Measurements from ENCODE around the gene PGP. TPM values are rescaled to one million over a fixed set of nuclear protein-coding genes. Genes with fewer than 3 reads are reported as not detected.

PGP gene
- total RNA-seq, 1 experiment from 2014 or later = 38.3 TPM

DNA sequence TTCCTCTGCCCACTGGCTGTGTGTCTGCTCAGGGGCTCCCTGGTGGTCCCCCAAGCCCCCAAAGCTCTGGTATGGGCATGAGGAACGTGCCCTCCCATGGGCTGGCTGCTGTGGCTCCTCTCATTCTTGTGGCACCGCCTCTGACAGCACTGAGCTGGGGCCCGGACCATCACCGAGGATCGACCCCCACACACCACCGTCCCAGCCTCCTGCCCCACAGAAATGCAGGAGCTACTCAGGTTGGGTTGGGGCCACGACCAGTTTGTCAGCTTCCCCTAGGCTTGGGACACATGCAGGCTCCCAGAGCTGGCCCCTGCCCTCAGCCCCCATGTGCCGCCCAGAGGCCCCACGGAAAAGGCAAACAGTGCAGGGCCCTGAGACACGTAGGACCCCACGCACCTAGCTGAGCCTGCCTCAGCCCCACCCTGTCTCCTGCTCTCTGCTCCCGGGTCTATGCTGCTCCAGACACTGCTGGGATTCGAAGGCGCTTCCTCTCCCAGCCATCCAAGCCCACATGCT is 15.0 kb downstream of the PGP start:
- peaks cover 67% of the 10 kb centered on the region for H3K27me3 Mint-ChIP-seq (ENCODE audit: low read depth)

More for the DNA sequence above, 15.0 kb downstream of the PGP start:
- TF ChIP-seq, protein P1, sequence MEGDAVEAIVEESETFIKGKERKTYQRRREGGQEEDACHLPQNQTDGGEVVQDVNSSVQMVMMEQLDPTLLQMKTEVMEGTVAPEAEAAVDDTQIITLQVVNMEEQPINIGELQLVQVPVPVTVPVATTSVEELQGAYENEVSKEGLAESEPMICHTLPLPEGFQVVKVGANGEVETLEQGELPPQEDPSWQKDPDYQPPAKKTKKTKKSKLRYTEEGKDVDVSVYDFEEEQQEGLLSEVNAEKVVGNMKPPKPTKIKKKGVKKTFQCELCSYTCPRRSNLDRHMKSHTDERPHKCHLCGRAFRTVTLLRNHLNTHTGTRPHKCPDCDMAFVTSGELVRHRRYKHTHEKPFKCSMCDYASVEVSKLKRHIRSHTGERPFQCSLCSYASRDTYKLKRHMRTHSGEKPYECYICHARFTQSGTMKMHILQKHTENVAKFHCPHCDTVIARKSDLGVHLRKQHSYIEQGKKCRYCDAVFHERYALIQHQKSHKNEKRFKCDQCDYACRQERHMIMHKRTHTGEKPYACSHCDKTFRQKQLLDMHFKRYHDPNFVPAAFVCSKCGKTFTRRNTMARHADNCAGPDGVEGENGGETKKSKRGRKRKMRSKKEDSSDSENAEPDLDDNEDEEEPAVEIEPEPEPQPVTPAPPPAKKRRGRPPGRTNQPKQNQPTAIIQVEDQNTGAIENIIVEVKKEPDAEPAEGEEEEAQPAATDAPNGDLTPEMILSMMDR (conservative IDR thresholded peaks at IDR 0.05) = no peak
- H2BK12ac ChIP-seq (ENCODE audit: insufficient read length, low read depth, low read length) = no peak overlapping the region
- H2AK5ac ChIP-seq (ENCODE audit: insufficient read length, low read length) = no peak overlapping the region
- no peak overlapping the region for H2BK20ac ChIP-seq (ENCODE audit: low read depth, low read length, poor library complexity, severe bottlenecking)
- peaks cover 8% of the 10 kb centered on the region; the same call in 1 of the 2 replicates for H3K27me3 ChIP-seq (ENCODE audit: insufficient read depth, low read length)
- peaks cover 8% of the 10 kb centered on the region for H3K23me2 ChIP-seq (ENCODE audit: insufficient read length, low read depth, low read length, poor library complexity, severe bottlenecking)
- no peaks in the 10 kb centered on the region for H3K79me1 ChIP-seq (ENCODE audit: insufficient read depth, low read depth, low read length, poor library complexity, severe bottlenecking)
- no CpG with 5 or more reads among the region's 14 CpGs for WGBS (ENCODE audit: extremely low coverage, insufficient read length, low lambda C conversion rate)
- H3K9ac ChIP-seq (ENCODE audit: extremely low read depth, insufficient read length, low read length) = no peak overlapping the region
- Mint-ChIP-seq H3K36me3 (ENCODE audit: insufficient read depth in 1 of 3, low read depth in 3 of 3) (no peaks in the 10 kb centered on the region), H3K4me1 (peaks cover 7 to 8% of the 10 kb centered on the region in 2 experiments; a peak in 3 of 4 replicates), H3K27ac (no peak overlapping the region), H3K9me3 (peaks cover 0 to 9% of the 10 kb centered on the region in 2 experiments; a peak in 1 of 5 replicates), H3K4me3 (no peak overlapping the region)
- H4K8ac ChIP-seq (replicated peaks; ENCODE audit: insufficient read length, low read depth, low read length) = no peak overlapping the region
- H4K5ac ChIP-seq (ENCODE audit: insufficient read length, low read depth, low read length) = no peak overlapping the region
- no peaks in the 10 kb centered on the region for H3K9me3 ChIP-seq (ENCODE audit: control insufficient read depth, low read depth, low read length)
- no peak overlapping the region for H3K4ac ChIP-seq (ENCODE audit: low read depth, low read length)
- H3K4me2 ChIP-seq (ENCODE audit: insufficient read depth, insufficient read length, low read length) = no peak overlapping the region
- H4K20me1 ChIP-seq (ENCODE audit: control insufficient read depth, insufficient read depth, insufficient read length) = no peaks in the 10 kb centered on the region
- H3K18ac ChIP-seq (ENCODE audit: insufficient read length, low read depth, low read length) = no peak overlapping the region
- H2BK5ac ChIP-seq (ENCODE audit: insufficient read length, low read length) = no peak overlapping the region
- no peak overlapping the region for H2BK120ac ChIP-seq (ENCODE audit: low read depth, low read length, poor library complexity, severe bottlenecking)
- H3K56ac ChIP-seq (ENCODE audit: insufficient read length, low read depth, low read length) = no peak overlapping the region
- H4K91ac ChIP-seq (ENCODE audit: insufficient read length, low read depth, low read length) = no peak overlapping the region
- no peak overlapping the region for H3K14ac ChIP-seq (ENCODE audit: insufficient read depth, low read length)
- no peaks in the 10 kb centered on the region for H3K79me2 ChIP-seq (ENCODE audit: insufficient read depth, low read length)
- DNase-seq = no peak
- no peak overlapping the region for H2AFZ ChIP-seq (ENCODE audit: low read length)
- no peak overlapping the region for H3T11ph ChIP-seq (ENCODE audit: low read length)
- H3K27ac ChIP-seq (ENCODE audit: insufficient read length, low read depth, low read length) = no peak overlapping the region
- H3K23ac ChIP-seq (ENCODE audit: insufficient read length, low read depth, low read length) = no peak overlapping the region
- no peaks in the 10 kb centered on the region for H3K4me1 ChIP-seq (ENCODE audit: insufficient read depth, low read length)
- no peak overlapping the region for H2BK15ac ChIP-seq (ENCODE audit: low read depth, low read length)

All from H9 (cell line).